C4-2B (cell line): Measurements from ENCODE around the gene KLC1.

Experiments
- CTCF ChIP-seq: fragments of 450-650 bp; conservative IDR thresholded peaks from 2 replicates; pipeline ENCODE4 v1.5.1; 2017; ENCODE audit warnings: mild to moderate bottlenecking
- ZFX ChIP-seq: fragments of 450-650 bp; IDR thresholded peaks from 2 replicates; pipeline ENCODE4 v1.6.1; 2017

GRCh38 chr14:103709814-103710213 lies 80.8 kb downstream of the KLC1 start:
- TF ChIP-seq CTCF (no peak), ZFX (no peak)
